K562 (cell line): Measurements from ENCODE around the gene STAB2. TPM values are rescaled to one million over a fixed set of nuclear protein-coding genes. Genes with fewer than 3 reads are reported as not detected.

Experiments used
- ATAC-seq: fragments of 200-7000 bp; cut with Tn5 transposase; 3 replicates; pipeline ENCODE4 v1.9.1; 2020; ENCODE audit warnings: moderate library complexity
- BruUV-seq: library from RNA; stranded (reverse); fragments of 400-500 nt; replicated peaks from 2 replicates; lab custom pipeline; 2021; lab: Mats Ljungman, UMichigan
- CTCF ChIA-PET: fragments of 300-600 bp; formaldehyde crosslinking; extraction: SDS; loops from one replicate; lab custom pipeline; 2021; ENCODE audit warnings: low intra/inter-chr PET ratio; lab: Yijun Ruan, JAX
- POLR2A ChIA-PET: fragments of 300-600, 350-650 bp; sonication (Branson Sonifier 250); formaldehyde crosslinking; extraction: SDS; loops from one replicate; lab custom pipeline; 2021; ENCODE audit warnings: antibody characterized with exemption, inconsistent platforms; lab: Yijun Ruan, JAX
- DNase-seq, 4 experiments: peaks; one replicate each; pipeline versions ENCODE4 v3.0.0 to v3.0.0-alpha.2; 2011 to 2018; ENCODE audit warnings: low spot score in 3 of 4, mixed read lengths in 3 of 4; ENCODE audit errors: extremely low read depth in 1 of 4
- FAIRE-seq: peaks from 2 replicates; lab custom pipeline; 2011; peaks lifted over from hg19 to GRCh38; lab: Jason Lieb, UNC
- H2AFZ ChIP-seq: 2 replicates; pipeline ENCODE4 v1.6.0; 2011; ENCODE audit warnings: low read depth, low read length, control low read depth, inconsistent platforms
- H3K27ac ChIP-seq: fragments of 200-600 bp; 3 replicates; pipeline ENCODE4 v1.8.0; 2011; ENCODE audit warnings: low read depth, mild to moderate bottlenecking, control low read depth, inconsistent platforms, low read length, moderate library complexity, mixed read lengths; ENCODE audit errors: extremely low read depth
- H3K27me3 ChIP-seq, 2 experiments: fragments of 300-600 bp in 1 of 2; 2 replicates in 1 of 2; 3 replicates in 1 of 2; pipeline versions ENCODE4 v1.6.0 to v1.8.0; 2011; ENCODE audit warnings: inconsistent platforms in 2 of 2, low read length in 2 of 2, mild to moderate bottlenecking in 1 of 2, mixed read lengths in 1 of 2, moderate library complexity in 1 of 2; ENCODE audit not compliant: control insufficient read depth in 2 of 2, insufficient read depth in 2 of 2
- H3K36me3 ChIP-seq: fragments of 300-600 bp; 3 replicates; pipeline ENCODE4 v1.8.0; 2011; ENCODE audit warnings: mild to moderate bottlenecking, low read length, inconsistent platforms; ENCODE audit not compliant: control insufficient read depth, insufficient read depth
- H3K4me1 ChIP-seq, 2 experiments: fragments of 200-600 bp in 1 of 2; replicated peaks in 1 of 2; 2 replicates in 1 of 2; 3 replicates in 1 of 2; pipeline versions ENCODE4 v1.5.1 to v1.8.0; 2011; ENCODE audit warnings: inconsistent platforms in 2 of 2, low read length in 2 of 2, mild to moderate bottlenecking in 1 of 2, mixed read lengths in 1 of 2, moderate library complexity in 1 of 2; ENCODE audit not compliant: control insufficient read depth in 2 of 2, insufficient read depth in 2 of 2
- H3K4me2 ChIP-seq: 2 replicates; pipeline ENCODE4 v1.6.1; 2011; ENCODE audit warnings: low read length, control low read depth, inconsistent platforms, mixed read lengths; ENCODE audit not compliant: insufficient read depth
- H3K4me3 ChIP-seq: fragments of 200-600 bp; sonication (generic), shearing (Covaris generic); 2 replicates; pipeline ENCODE4 v1.5.1; 2016; ENCODE audit warnings: control low read depth, inconsistent platforms
- H3K79me2 ChIP-seq: fragments of 200-600 bp; 3 replicates; pipeline ENCODE4 v1.8.0; 2011; ENCODE audit warnings: low read length, inconsistent platforms; ENCODE audit not compliant: control insufficient read depth, insufficient read depth
- H3K9ac ChIP-seq, 2 experiments: 2 replicates each; pipeline versions ENCODE4 v1.6.0 to v1.6.1; 2011; ENCODE audit warnings: low read depth in 2 of 2, low read length in 2 of 2, control low read depth in 1 of 2, inconsistent platforms in 1 of 2, mild to moderate bottlenecking in 1 of 2, mixed read lengths in 1 of 2; ENCODE audit not compliant: insufficient read depth in 1 of 2
- H3K9me1 ChIP-seq: one replicate; pipeline ENCODE4 v1.6.0; 2011; ENCODE audit warnings: inconsistent platforms, mild to moderate bottlenecking, low read length, moderate library complexity; ENCODE audit not compliant: control insufficient read depth, insufficient read depth
- H3K9me3 ChIP-seq: replicated peaks from 2 replicates; pipeline ENCODE4 v1.5.1; 2011; ENCODE audit warnings: low read depth, low read length, inconsistent platforms; ENCODE audit not compliant: control insufficient read depth, insufficient read depth
- H4K20me1 ChIP-seq: replicated peaks from 2 replicates; pipeline ENCODE4 v1.6.1; 2011; ENCODE audit warnings: low read length, inconsistent platforms, mixed read lengths; ENCODE audit not compliant: control insufficient read depth, insufficient read depth
- FOXK1 ChIP-seq: sonication (generic); formaldehyde crosslinking; IDR thresholded peaks from 2 replicates; pipeline ENCODE4 v1.8.0; 2022; ENCODE audit warnings: missing genetic modification reagents, mild to moderate bottlenecking, borderline replicate concordance
- HEY1 ChIP-seq: fragments of 250-450 bp; sonication (Bioruptor Pico); IDR thresholded peaks from 2 replicates; pipeline ENCODE4 v1.5.0; 2020; ENCODE audit warnings: mild to moderate bottlenecking, moderate library complexity, borderline replicate concordance
- NCOA6 ChIP-seq: fragments of 450-650 bp; IDR thresholded peaks from 2 replicates; pipeline ENCODE4 v1.6.1; 2017; ENCODE audit warnings: mild to moderate bottlenecking
- RBM15 ChIP-seq: fragments of 200-400 bp; formaldehyde crosslinking; IDR thresholded peaks from 2 replicates; pipeline ENCODE4 v1.6.1; 2018; ENCODE audit warnings: mild to moderate bottlenecking, low read length, moderate library complexity; ENCODE audit not compliant: insufficient read depth
- SFPQ ChIP-seq: fragments of 200-400 bp; formaldehyde crosslinking; IDR thresholded peaks from 2 replicates; pipeline ENCODE4 v1.6.1; 2017; ENCODE audit warnings: mild to moderate bottlenecking, low read depth, low read length, moderate library complexity
- TEAD4 ChIP-seq, 2 experiments: sonication (generic) in 1 of 2; formaldehyde crosslinking in 1 of 2; IDR thresholded peaks; 2 replicates each; pipeline versions ENCODE4 v1.6.1 to v1.8.0; 2012 to 2022; ENCODE audit warnings: borderline replicate concordance in 1 of 2, inconsistent platforms in 1 of 2, low read length in 1 of 2, mild to moderate bottlenecking in 1 of 2, missing genetic modification reagents in 1 of 2
- ZNF274 ChIP-seq: IDR thresholded peaks from 2 replicates; pipeline ENCODE4 v1.6.1; 2011; ENCODE audit warnings: low read depth, mild to moderate bottlenecking, low read length, moderate library complexity, borderline replicate concordance
- WGBS: fragments of 100-300 bp; shearing (Covaris generic); methylation state at CpG from one replicate; pipeline ENCODE4 v1.1.6; 2016; ENCODE audit warnings: low coverage, mixed read lengths; ENCODE audit not compliant: insufficient coverage; ENCODE audit errors: missing lambda C conversion rate; 5-methylcytosine and 5-hydroxymethylcytosine counted together
- in situ Hi-C: fragments of 300-500 bp; cut with MboI; formaldehyde crosslinking; loops from 4 replicates; pipeline ENCODE4 v1.15.0; 2018; ENCODE audit warnings: inconsistent platforms, mixed read lengths
- intact Hi-C: fragments of 100-400 bp; cut with micrococcal nuclease; formaldehyde crosslinking; loops from 2 replicates; pipeline ENCODE4 v1.14.2; 2022
- polyA plus RNA-seq, 8 experiments: library from polyadenylated mRNA; depleted of rRNA in 4 of 8; stranded (reverse) in 5 of 8; unstranded in 3 of 8; fragments of >200 nt; fragmentation: Nextera tagmentation in 2 of 8; fragmentation: Illumina TruSeq in 1 of 8; extraction: Ambion mirVana in 2 of 8; extraction: Trizol in 1 of 8; gene quantifications; 2 replicates each; pipeline versions ENCODE4 v1.2.1 to v1.2.3, GENCODE V29; 2011 to 2014; ENCODE audit warnings: inconsistent platforms in 1 of 8, missing spikeins in 1 of 8
- total RNA-seq, 7 experiments: library from RNA; depleted of rRNA in 6 of 7; stranded (reverse); fragments of >200 nt in 6 of 7; fragmentation: Illumina TruSeq in 2 of 7; extraction: Trizol in 2 of 7; gene quantifications; 2 replicates each; pipeline versions ENCODE4 v1.2.1 to v1.2.3, GENCODE V29; 2011 to 2021; ENCODE audit warnings: low replicate concordance in 1 of 7

Gene STAB2
- total and polyA plus RNA-seq, 9 of the 15 experiments (the other 6 are each of a cell fraction or from before 2014, with no cell fraction given): 0.10 TPM; not detected in 8

- Histone ChIP-seq H3K9ac (no peak overlapping the region), H3K4me3 (no peak overlapping the region), H3K27me3 (peaks cover 0 to 3% of the 10 kb centered on the region in 2 experiments; a peak in 1 of 5 replicates), H4K20me1 (no peaks in the 10 kb centered on the region), H3K27ac (no peak overlapping the region), H3K4me1 (no peaks in the 10 kb centered on the region; a peak in 2 of 5 replicates), H3K79me2 (no peaks in the 10 kb centered on the region)
- BruUV-seq: no TSS peak
- intact Hi-C loops: no loop called here
- ATAC-seq (no peak), DNase-seq (no peak)
- CTCF ChIA-PET: no interaction called here
- in situ Hi-C loops: no loop called here
- TF ChIP-seq HEY1: no peak
- no peak for TF ChIP-seq ZNF274
- TF ChIP-seq NCOA6: no peak
- no peak for TF ChIP-seq RBM15
- no peak for TF ChIP-seq SFPQ
- TF ChIP-seq FOXK1: no peak
- no peak for TF ChIP-seq TEAD4 (IDR thresholded peaks at IDR 0.05; ENCODE audit: low read length)
- no peak for TF ChIP-seq TEAD4 (CRISPR knock-in tag; IDR thresholded peaks at IDR 0.05; ENCODE audit: borderline replicate concordance)
- TF ChIP-seq, all 486 proteins: peak for 0
- POLR2A ChIA-PET: no interaction called here
- WGBS: 0% methylated on average over 3 of the region's 3 CpGs
- Histone ChIP-seq H3K36me3 (no peaks in the 10 kb centered on the region), H3K4me2 (no peak overlapping the region), H3K9me3 (no peaks in the 10 kb centered on the region), H2AFZ (no peak overlapping the region), H3K9me1 (no peaks in the 10 kb centered on the region)
- no peak for FAIRE-seq
Measured at GRCh38 chr12:103573185-103573584, 13.9 kb upstream of the STAB2 start.
